Fibroblast of the aortic adventitia (primary cell): ENCODE measurements around the gene ANKRD11. TPM values are rescaled to one million over a fixed set of nuclear protein-coding genes. Genes with fewer than 3 reads are reported as not detected.

Source experiments
- DNase-seq: peaks from one replicate; pipeline ENCODE4 v3.0.0-alpha.2; 2010; ENCODE audit warnings: low read depth
- H3K4me3 ChIP-seq: 2 replicates; pipeline ENCODE4 v1.5.1; 2011; ENCODE audit warnings: low read depth, mild to moderate bottlenecking, control low read depth, low read length, moderate library complexity
- total RNA-seq: library from RNA; depleted of rRNA; stranded (reverse); fragments of >200 nt; gene quantifications from 2 replicates; pipeline ENCODE4 v1.2.3, GENCODE V29; 2012; ENCODE audit warnings: low replicate concordance
- TF ChIP-seq, protein P1 (sequence below): IDR thresholded peaks from 2 replicates; pipeline ENCODE4 v1.5.1; 2011; ENCODE audit warnings: mild to moderate bottlenecking, low read length, control low read depth, inconsistent platforms; ENCODE audit not compliant: insufficient read depth

The ANKRD11 gene
- total RNA-seq, 1 donor, result 78.9 TPM

DNA sequence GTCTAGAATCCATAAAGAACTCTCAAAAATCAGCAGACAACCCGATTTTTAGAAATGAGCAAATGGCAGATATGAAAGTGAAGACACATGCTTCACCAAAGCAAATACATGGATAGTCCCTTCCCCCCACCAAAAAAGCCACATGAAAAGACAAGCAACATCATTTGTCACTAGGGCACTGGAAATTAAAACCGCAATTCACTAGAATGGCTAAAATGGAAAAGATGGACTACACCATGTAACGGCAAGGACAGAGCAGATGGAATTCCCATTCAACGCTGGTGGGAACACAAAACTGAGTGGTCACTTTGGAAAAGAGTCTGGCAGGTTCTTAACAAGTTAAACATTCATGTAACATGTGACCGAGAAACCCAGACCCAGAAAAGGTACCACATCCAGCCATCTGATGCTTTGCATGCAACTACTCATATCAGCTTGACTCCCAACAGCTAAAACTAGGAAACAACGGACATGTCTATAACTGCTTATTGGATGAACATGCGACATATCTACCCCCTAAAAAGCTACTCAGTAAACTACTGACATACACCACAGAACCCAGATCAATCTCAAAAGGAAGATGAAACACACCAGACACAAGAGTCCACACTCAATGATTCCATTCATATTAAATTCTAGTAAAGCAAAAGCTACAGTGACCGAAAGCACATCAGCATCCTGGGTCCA is 140.3 kb downstream of the ANKRD11 start:
- TF ChIP-seq, protein P1, sequence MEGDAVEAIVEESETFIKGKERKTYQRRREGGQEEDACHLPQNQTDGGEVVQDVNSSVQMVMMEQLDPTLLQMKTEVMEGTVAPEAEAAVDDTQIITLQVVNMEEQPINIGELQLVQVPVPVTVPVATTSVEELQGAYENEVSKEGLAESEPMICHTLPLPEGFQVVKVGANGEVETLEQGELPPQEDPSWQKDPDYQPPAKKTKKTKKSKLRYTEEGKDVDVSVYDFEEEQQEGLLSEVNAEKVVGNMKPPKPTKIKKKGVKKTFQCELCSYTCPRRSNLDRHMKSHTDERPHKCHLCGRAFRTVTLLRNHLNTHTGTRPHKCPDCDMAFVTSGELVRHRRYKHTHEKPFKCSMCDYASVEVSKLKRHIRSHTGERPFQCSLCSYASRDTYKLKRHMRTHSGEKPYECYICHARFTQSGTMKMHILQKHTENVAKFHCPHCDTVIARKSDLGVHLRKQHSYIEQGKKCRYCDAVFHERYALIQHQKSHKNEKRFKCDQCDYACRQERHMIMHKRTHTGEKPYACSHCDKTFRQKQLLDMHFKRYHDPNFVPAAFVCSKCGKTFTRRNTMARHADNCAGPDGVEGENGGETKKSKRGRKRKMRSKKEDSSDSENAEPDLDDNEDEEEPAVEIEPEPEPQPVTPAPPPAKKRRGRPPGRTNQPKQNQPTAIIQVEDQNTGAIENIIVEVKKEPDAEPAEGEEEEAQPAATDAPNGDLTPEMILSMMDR, result no peak
- no peak for DNase-seq
- no peak overlapping the region for H3K4me3 ChIP-seq

DNA sequence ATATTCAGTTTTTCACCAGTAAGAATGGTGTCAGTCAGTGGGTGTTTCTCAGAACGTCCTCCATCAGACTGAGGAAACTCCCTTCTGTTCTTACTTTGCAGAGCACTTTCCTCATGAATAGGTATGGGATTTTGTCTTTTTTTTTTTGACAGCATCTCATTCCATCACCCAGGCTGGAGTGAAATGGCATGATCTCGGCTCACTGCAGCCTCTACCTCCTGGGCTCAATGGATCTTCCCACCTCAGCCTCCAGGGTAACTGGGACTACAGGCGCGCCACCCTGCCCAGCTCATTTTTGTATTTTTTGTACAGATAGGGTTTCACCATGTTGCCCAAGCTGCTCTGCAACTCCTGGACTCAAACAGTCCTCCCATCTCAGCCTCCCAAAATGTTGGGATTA is 142.6 kb downstream of the ANKRD11 start:
- TF ChIP-seq, protein P1, result no peak
- H3K4me3 ChIP-seq, result no peak overlapping the region
- no peak for DNase-seq

DNA sequence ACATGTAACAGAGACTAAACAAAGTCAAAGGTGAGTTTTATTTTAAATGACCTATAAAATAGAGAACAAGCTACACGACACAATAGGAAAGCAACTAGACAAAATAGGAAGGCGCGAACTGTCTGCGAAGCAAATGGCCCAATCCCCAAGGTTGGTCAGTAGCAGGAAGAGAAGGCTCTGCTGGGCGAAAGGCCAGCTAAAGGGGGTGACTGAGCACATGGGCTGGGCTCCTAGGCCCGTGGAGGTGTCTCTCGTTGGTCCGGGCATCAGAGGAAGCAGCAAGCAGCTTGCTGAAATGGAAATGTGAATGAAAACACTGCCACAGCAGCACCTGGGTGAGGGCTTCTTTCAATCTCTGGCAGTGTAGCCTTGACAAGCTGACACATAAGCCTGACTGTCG is 143.5 kb downstream of the ANKRD11 start:
- TF ChIP-seq, protein P1, result no peak
- no peak for DNase-seq
- H3K4me3 ChIP-seq, result no peak overlapping the region

DNA sequence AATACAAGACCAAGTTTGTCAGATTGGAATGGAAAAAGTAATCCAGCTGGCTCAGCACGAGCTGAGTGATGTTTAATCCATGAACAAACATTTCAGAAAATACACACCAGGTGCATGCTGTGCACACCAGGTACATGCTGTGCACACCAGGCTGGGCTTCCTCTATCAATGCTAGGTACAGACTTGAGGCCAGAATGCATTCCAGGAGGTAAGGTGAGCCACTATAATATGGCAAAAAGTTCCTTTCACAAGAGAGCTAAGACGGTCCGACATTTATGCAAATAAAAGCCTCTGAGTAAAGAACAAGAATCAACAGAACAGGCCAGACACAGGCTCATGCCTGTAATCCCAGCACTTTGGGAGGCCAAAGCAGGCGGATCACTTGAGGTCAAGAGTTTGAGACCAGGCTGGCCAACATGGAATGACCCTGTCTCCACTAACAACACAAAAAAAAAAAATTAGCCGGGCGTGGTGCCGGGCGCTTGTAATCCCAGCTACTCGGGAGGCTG is 144.7 kb downstream of the ANKRD11 start:
- H3K4me3 ChIP-seq, result no peak overlapping the region
- TF ChIP-seq, protein P1, result no peak
- DNase-seq, result no peak

DNA sequence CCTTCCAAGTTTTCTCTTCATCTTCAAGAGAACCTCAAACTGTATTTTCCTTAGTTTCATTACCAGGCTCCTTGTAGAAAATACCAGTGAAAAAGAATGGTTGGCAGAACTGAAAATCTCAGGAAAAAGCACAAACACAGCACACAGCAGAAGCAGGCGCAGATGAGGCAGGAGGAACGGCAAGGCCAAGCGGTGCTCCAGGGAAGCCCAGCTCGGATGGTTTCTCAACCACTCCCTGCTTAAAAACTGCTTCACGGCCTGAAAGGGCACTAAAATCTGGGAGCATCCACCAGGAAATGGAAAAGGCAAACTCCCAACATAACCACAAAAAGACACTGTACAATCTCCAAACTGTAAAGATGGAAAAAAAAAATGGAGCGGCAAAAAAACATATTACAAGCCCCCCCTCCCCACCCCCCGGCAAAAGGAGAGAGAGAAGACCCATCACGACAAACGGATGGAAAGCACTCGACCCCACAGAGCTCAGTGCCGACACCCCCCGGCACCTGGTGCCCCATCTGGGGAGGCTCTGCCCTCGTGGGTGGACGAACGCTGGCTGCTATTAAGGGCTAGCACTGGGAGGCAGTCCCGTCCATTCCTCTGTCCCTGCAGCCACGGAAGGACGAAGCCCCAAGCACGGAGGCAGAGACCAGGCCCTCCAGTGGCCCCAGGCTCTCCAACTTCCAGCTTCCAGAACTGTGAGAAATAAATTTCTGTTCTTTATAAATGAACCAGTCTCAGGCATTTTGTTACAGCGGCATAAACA is 145.3 kb downstream of the ANKRD11 start:
- H3K4me3 ChIP-seq, result no peak overlapping the region

DNA sequence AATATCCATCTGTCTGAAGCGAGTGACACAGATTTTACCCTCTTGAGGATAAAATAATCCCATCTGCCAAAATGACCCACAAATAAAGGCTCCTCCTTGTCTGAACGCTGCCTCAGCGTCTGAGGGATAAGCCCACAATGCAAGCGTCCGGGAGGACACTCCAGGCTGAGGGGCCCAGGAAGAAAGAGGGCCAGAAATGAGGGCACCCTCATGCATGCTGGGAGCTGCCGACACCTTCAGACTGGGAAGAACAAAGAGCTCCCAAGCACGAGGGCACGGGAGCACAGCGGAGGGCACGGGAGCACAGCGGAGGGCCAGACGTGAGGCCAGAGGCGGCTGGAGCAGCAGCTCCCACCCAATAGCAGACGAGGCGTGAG is 145.9 kb downstream of the ANKRD11 start:
- no peak overlapping the region for H3K4me3 ChIP-seq
- TF ChIP-seq, protein P1, result no peak
- no peak for DNase-seq

More for the DNA sequence above, 145.3 kb downstream of the ANKRD11 start:
- TF ChIP-seq, protein P1, result no peak
- no peak for DNase-seq
